Inferior parietal cortex (tissue), 1 donor: Measurements from ENCODE around the gene PEX14.

Experiments used
- DNase-seq: peaks from one replicate; pipeline ENCODE4 v3.0.0-alpha.2; 2016; ENCODE audit errors: extremely low spot score

The PEX14 gene

DNA sequence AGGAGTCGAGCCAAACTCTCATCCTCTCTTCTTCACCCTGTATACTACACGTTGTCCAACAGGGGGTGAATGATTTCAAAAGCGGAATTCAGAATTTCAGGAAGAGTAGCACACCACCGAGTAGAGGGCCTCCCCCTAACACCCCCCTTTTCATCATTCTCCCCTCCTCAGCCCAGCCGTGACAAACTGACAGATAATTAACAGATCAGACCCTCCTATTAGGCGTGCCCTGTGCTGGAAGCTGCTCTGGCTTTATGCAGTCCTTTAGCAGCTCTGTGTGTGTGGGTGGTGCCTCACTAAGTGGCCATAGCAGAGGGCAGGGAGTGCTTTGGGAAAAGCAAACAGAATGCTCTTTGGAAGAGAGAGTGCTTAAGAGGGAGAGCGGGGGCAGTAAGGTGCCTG lies 44.3 kb downstream of the PEX14 start:
- DNase-seq = no peak

DNA sequence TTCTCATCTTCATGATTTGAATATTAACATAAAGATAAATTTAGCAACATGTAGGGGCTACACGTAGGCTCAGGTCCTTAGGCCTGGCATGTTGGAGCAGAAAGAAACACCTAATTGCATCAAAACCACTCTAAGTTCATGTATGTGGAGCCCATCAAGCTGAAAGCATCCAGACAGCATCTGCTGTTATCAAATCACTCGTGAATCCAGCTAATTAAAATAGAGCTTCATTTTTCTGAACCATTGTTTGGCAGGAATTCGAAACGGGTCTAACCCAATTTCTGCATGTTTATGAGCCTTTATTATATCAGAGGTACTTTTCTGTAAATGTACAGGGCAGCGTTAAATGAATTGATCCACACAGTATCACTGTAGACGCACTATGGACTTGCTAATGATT lies 45.7 kb downstream of the PEX14 start:
- DNase-seq = no peak

DNA sequence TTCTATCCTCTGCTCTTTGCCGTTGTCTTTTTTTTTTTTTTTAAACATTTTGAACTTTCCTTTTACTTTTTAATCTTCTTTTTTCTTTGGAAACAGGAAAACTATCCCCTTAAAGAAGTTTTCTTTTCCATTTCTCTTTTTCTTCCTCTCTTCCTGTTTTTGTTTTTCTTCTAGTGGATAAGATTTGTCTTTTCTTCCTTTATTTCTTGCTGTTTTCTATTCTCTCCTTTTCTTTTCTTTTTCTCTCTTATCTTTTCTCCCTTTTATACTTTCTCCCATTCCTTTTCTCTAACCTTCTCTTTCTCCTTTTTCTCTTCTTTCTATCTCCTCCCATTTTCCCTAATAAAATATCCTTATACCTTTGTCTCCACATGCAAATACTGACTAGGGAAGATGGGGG lies 46.2 kb downstream of the PEX14 start:
- DNase-seq = no peak

DNA sequence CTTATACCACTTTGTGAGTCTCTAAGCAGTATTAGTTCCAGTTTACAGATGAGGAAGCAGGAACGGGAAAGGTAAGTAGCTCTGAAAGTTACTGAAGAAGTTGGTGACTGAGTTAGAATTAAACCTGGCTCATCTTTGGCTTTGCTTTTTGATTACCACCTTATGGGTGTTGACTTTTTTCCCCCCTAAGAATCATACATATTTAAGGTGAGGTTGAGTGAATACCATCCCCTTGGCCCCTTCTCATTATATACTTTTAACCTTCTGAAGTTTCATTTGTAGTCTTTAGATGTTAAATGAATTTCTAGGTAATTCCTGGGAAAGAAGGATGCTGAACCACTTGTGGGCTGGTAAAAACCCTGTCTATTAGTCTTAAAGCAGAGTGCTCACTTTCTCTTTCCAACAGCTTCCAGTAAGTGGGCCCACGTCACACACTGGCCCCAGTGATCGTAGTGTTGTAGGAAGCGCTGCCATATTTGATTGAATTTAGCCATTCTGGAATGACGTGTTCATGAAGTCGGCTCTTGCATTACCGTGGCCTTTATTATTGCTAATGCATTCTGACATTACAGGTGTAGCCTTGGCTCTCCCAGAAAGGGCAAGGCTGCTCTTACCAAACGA lies 46.9 kb downstream of the PEX14 start:
- DNase-seq = no peak

DNA sequence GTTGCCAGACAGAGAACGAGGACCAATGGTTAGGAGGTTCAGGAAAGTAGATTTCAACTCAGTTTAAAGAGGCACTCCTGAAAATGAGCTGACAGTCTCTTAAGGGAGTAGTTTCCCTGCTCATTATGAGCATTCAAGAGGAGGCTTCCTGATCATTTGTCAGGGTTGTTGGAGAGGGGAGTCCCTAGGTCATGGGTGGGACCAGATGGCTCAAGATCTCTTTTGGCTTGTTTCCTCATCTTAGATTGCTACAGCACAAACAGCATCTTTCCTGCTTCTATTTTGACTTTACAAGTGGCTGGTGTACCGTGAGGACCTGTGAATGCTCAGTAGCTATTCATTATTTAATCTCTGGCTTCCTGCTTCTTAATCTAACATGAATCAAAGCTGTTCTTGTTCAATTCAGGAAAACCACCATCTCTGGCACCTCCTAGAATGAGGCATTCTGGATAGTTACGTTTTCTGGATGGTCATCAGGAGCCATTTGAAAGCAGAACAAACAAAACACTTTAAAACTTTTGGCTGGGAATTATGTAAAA lies 47.6 kb downstream of the PEX14 start:
- no peak for DNase-seq

DNA sequence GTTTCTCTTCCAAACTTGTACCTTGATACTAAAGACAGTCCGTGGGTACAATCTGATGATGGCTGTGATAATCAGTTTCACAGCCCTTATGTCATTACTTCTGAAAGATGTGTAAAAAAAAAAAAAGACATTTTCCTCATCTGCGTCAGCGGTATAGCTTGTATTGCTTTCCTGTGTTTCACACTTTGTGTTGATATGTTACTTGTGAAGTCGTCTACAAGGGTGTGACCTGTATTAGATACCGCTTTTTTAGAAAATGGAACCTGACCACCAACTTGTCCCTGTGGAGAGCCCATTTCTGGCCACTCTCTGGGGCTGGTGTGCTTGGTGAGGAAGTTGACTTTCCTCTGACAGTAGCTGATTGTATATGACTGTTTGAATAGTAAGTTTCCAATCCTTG lies 50.5 kb downstream of the PEX14 start:
- no peak for DNase-seq

DNA sequence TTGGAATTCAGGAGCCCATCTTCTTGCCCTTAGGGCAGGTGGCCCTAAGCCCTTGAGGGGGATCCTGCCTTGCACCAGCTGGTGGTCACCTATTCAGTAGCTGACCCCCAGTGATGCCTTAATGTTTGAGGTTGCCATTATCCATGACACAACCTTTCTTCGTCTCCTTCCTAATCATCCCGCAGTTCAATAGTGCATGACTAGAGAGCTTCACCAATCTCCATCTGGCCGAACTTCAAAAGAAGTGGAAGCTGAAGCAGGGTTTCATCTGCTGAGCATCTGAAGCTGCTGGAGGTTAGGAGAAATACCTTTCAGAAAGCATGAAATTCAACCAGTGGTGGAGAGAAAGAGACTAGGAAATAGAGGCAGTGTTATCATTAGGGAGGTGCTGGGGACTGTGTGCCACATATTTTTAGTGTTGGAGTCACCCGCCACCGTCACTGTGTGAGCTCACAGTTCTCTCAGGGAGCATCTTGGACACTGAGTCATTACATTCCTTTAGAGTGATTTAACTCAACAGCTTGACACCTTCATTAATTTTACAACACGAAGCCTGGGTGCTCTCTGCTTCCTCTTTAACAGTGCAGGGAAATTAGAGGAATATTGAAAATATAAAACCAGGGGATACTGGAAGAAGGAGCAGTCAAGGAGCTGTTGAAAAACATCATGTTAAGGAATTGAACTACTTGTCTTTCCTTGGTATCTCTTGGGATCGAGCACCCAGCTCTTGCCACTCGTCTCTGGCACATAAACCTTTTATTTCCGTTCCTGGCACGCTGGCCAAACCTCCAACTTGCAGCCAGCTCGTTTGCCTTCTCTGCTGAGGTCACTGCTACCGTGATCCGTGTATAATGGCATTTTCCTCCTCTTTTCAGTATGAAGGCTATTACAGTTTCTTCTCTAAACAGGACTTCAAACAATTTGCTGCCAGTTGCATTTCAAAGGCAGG lies 53.6 kb downstream of the PEX14 start:
- DNase-seq = no peak

DNA sequence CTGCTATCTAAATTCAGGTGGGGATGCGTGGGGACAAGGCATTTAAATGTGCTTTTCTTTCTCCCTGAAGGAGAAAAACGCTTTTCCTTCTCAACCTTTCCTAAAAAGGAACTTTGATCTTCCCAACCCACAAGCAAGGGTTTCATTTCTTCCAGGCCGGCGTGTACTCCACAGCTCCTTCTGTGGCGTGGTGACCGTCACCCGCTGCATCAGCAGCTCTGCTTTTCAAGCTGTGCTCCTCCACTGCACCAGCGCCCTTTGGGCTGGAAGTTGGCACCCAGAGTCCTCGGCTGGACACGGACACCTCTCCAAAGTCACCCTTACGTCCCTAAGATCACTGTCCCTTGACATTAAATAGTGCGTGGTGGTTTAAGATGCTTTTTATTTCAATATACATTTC lies 54.3 kb downstream of the PEX14 start:
- no peak for DNase-seq

DNA sequence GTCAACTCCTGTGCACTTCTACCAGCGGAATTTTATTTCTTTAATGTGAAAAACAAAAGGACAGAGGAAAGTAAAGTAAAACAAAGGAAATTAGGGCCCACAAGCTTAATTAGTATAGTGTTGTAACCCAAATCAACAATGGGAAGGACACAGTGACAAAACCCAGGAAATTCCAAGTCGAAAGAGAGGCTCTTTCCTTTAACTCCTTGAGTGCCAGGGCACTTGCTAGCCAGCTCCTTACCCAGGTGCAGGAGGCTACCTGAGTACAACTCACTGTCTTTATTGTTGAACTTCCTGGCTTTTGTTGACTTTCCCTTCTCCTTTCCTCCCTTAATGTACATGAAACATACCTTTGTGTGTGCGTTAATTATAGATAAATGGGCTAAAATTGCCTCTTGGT lies 55.0 kb downstream of the PEX14 start:
- DNase-seq = no peak

DNA sequence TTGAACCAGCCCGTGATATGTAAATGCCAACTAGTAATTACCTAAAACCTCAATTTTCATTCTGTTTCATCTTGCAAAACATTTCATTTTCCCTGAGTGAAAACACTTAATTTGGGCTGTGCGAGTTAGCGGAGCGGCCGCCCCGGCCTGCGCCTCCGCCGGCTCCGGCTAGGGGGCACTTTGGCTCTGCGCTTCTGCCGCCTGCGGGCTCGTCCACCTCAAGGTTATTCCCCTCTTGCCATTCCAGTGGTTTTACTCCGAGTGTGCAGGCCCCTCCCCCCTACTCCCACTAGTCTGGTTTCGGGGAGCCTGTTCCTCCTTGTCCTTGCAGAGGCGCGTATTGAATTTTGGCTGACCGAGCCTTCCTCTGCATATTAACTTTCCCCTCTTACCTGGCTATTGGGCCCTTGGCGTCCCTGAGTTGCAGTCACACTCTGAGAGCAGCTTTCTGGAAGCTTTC lies 55.6 kb downstream of the PEX14 start:
- no peak for DNase-seq

DNA sequence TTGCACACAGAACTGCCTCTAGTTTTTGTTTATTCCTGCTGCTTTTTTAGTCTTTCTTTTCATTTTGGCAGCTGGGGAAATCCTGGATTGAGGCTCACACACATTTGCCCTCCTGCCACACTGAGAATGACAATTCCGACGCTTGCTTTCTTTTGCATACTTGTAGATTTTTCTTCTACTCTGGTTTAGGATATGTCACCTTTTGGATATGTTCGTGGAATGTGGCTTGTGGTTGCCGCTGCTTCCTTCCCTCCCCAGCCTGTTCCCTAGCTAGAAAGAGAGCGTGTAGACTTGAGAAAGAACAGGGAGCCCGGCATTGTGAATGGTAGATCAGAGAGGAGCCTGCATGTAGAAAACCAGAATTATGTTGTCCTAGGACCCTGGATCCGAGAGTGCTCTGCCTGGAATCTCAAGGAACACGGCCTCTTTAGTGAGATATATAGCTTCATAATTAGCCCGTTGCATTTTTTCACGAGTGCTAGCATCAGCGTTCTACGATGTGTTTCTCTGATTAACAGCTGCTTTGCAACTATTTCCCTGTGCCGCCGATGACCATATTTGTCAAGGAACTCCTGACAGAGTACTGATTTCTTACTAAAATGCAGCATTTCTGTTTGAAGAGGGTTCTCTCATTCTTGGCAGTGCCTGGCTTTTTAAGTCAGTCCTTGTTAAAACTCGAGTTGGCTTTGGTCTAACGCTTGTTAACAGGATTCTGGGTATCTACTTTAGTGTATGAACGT lies 56.2 kb downstream of the PEX14 start:
- no peak for DNase-seq

DNA sequence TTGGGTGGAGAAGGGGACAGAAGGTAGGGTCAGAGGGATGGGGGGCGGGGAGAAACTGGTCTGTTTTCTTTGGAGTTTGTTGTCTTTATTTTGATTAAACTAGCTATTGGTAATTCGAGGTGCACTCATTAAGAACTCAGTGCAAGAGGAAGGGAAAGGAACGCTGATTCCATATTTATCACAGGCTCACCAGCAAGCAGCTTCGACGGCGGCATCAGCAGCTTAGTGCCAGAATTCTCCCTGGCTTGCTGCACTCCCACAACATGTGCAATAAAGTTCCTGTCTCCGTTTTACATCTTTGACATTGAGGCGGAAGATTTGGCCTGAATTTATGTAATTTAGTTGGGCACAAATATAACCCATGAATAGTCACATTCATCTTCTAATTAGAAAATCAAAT lies 57.6 kb downstream of the PEX14 start:
- DNase-seq = no peak

DNA sequence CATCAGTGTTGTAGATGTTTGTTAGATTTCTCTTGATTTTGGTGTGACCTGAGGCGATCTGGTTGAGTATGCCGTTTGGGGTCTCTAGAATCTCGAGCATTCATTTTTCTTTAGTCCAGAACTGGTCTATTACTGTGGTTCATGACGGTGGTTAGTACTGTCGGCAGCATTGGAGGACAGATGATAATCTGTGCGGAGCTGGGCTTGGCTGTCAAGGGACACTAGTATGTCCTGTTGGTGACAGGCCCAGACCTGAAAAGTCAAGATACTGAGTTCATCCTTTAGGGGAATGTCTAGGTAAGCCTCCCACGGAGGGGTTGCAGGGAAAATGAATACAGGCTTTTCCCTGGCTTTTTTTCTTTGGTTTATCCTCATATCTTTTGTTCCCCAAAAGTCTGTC lies 59.8 kb downstream of the PEX14 start:
- DNase-seq = no peak

DNA sequence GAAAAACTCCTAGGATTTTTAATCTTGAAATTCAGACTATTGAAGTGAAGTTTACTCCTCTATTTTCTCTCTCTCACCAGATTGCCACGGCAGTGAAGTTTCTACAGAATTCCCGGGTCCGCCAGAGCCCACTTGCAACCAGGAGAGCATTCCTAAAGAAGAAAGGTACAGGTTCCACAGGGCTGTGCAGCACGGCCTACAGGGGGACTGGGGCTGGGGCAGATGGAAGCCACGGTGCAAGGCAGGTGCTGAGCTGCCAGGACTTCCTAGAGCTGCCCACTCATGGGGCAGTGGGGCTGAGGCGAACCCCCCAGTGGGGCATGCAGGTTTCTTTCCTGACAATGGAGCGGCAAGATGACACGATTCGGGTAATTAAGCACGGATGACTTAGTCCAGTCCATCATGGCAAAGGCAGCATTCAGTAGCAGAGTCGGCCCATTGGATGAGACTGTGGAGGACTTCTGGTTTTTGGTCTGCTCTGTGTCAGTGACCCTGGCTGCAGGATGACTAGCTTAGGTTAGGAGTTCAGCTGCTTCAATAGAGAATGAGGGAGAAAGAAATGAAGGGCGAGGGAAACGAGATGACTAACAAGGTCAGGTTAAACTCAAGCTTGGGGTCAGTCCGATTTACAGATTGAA lies 61.5 kb downstream of the PEX14 start:
- no peak for DNase-seq

DNA sequence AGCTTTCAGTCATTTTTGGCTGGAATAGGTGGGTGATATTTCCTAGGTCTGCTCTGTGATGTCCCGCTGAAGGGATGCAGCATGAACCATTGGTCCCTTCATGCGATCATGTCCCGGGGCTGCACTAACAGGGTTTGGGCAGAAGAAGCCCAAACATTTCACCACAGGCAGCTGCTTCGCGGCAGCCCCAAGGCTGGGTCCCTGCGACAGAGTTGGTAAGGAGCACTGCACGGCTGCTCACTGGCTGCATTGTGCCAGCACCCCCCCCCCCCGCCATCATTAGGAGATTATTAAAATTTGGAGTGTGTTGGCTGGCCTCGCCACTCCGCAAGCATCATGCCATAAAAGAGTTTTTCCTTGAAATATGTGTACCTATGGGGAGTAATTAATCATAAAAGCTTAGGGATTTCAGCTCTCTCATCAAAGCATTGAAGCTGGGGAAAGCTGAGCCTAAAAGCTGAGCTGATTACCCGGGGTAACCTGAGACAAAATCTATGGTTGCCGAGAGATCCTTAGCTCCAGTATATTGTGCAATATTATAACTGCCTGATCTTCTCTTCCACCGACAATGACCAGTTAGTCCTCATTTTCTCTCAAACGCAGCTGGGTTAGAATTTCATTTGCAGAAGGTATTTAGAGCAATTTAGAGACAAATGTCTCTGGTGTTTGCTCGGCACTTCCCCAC lies 62.5 kb downstream of the PEX14 start:
- DNase-seq = no peak

DNA sequence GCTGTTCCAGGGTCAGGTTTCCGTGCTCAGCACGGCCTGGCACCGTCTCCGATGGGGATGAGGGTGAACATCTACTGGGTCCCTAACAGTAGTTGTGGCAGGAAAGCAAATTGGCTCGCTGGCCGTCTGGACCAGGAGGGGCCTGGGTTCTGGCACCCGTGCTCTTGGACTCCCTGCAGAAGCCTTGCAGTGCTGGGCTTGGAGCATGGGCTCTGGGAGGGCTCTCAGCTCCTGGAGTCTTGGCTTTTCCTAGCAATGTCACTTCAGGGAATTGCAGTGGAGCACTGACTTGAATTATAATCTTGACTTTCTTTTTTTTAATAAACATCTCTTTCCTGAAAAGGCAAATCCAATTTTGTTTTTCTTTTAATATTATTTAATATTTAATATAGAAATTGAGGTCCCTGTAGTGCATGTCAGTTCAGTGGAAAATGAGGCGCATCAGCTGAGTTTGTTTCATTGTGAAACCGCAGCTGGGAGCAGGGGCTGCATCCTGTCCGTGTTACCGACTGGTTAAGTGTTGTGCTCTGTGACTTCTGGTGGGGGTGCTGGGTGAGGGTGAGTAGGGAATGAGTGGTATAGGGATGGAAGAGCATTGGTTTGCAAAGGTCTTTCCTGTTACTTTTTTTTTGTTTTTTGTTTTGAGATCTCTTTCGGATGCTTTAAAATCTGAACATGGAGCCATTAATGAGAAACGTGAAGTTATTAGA lies 64.1 kb downstream of the PEX14 start:
- no peak for DNase-seq

DNA sequence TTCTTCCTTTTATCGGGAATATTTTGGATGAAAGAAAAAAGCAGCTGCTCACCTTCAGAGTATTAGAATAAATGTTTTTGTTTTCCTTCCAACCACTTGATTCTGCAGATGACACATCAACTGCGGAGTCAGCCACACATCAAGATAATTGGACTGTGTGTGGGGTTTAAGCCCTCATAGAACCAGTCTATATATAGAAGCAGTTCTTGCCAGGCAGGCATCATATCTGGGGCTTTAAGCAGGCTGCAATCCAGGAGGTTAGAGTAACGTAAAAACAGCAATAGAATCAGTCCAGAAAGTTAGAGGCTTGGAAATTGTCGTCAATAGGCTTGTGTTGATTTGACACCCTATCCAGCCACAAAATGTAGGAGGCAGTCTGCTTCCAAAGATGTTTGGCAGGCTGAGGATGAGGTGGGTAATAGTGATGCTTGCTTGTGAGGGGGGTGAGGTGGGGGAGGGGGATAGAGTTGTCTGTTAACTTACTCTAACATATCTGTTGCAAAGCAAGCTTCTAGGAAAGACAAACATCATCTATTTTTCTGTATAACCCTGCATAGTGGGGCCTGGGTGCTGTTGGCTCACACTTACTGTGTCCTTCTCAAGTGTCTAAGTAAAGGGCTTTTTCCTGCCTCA lies 64.8 kb downstream of the PEX14 start:
- no peak for DNase-seq

DNA sequence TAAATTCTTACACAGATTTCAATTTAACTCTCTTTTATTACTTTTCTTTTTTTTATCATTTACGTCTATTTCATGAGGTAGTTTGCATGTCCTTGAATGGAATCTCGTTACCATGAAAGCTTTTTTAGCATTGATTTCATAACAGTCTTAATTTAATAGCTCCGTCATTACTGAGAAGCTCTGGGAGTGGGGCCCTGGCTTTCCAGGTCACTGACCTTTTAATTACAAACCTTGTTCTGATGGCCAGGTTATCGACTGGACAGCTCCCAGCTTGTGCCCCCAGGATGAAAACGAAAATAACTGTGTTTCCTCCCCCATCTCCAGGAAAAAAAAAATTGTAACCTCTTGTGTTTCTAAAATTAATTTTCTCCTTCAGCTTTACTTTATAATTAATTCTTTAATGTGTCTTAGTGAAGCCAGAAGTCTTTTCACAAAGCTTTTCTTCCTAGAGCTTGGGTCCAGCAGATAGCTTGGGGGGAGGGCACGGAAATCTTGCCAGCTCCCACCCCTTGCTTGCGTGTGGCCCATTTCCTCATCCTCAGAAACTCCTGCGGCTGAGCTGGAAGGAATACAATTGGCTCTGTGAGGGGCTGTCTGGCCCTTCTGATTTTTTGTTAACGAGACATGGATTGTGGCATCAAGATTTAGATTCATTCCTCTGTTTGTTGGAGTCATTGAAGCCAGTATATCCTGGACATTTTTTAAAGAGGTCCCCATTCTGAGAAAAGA lies 65.7 kb downstream of the PEX14 start:
- DNase-seq = no peak

DNA sequence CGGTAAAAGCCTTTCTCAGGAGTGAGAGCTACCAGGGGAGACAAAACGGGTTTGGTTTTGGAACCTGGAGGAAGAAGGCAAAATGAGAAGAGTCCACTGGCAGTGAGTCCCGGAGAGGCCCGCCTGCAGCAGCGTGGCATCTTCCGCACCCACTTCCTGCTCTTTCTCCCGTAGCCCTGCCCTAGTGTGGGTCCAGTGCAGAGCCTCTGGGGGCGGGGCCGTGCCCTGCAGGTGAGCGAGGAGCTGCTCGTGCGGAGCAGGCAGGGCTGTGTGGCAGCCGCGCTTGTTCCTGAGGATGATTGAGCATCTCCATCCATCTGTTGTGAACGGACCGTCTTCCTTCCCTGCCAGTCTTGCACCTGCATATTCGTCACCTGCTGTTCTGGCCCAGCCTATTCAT lies 66.5 kb downstream of the PEX14 start:
- no peak for DNase-seq
